GM12865 (cell line): Measurements from ENCODE around the gene LEFTY1.

Experiments used
- DNase-seq: peaks from one replicate; pipeline ENCODE4 v3.0.0; 2010; ENCODE audit warnings: low read depth
- H3K4me3 ChIP-seq: 2 replicates; pipeline ENCODE4 v1.5.1; 2011; ENCODE audit warnings: mild to moderate bottlenecking, low read depth, low read length, control low read depth
- TF ChIP-seq, protein P1 (sequence below): IDR thresholded peaks from 2 replicates; pipeline ENCODE4 v1.5.1; 2011; ENCODE audit warnings: low read length, control low read depth, low read depth, inconsistent platforms; ENCODE audit not compliant: insufficient read depth; ENCODE audit errors: missing control alignments

LEFTY1 gene

DNA sequence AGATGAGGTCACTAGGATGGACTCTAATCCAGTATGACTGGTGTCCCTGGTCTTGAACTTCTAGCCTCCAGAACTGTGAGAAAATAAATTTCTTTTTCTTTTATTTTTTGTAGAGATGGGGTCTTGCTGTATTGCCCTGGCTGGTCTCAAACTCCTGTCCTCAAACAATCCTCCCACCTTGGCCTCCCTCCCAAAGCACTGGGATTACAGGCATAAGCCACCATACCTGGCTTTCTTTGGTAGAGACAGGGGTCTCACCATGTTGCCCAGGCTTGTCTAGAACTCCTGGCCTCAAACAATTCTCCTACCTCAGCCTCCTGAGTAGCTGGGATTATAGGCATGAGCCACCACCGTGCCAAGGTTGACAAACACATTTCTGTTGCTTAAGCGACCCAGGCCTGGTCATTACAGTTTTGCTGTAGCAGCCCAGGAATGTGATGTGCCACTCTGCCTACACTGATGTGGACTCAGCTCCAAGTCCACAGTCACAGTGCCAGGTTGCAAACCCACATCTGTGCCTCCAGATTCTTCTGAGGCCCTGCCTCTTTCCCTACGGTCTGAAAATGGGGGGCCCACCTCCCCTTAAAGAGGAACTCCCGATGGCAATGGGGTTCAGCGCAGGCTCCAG is 19.2 kb upstream of the LEFTY1 start:
- H3K4me3 ChIP-seq = no peak overlapping the region
- TF ChIP-seq, protein P1, sequence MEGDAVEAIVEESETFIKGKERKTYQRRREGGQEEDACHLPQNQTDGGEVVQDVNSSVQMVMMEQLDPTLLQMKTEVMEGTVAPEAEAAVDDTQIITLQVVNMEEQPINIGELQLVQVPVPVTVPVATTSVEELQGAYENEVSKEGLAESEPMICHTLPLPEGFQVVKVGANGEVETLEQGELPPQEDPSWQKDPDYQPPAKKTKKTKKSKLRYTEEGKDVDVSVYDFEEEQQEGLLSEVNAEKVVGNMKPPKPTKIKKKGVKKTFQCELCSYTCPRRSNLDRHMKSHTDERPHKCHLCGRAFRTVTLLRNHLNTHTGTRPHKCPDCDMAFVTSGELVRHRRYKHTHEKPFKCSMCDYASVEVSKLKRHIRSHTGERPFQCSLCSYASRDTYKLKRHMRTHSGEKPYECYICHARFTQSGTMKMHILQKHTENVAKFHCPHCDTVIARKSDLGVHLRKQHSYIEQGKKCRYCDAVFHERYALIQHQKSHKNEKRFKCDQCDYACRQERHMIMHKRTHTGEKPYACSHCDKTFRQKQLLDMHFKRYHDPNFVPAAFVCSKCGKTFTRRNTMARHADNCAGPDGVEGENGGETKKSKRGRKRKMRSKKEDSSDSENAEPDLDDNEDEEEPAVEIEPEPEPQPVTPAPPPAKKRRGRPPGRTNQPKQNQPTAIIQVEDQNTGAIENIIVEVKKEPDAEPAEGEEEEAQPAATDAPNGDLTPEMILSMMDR = no peak
- no peak for DNase-seq

DNA sequence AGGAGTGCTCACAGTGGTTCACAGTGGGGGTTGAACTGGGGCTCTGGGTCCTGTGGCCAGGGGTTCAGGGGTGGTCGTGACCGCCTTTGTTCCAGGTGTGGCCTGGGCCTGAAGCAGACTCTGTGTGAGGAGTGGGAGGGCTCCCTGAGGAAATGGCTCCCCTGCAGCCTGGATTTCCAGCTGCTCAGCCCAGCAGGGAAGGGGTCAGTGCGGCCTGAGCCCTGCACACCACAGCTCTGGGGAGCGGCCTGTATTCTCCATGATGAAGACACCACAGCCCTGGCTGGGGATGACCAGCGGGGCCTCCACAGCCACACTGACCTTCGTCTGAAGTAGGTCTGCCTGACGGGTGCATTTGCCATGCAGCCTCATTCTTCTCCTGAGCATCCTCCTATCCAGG is 18.4 kb upstream of the LEFTY1 start:
- H3K4me3 ChIP-seq = no peak overlapping the region
- no peak for DNase-seq
- TF ChIP-seq, protein P1 = no peak

DNA sequence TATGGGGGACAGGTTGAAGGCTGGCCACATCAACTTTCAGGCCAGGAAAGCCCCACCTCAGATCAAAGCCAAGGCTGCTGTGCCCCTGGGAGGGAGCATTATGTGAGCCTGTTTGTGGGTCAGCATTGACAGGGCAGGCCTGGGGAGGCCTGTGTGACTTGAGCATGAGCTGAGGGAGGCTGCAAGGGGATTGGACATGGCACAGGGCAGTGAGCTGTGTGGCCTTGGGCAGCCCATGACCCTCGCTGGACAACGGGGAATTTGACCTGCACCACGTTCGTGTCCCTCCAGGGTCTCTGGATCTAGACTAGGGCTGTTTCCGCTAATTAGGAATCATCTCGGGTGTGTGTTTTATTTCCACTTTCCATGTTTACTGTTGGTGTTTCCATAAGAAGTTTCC is 17.5 kb upstream of the LEFTY1 start:
- TF ChIP-seq, protein P1 = no peak
- no peak overlapping the region for H3K4me3 ChIP-seq

DNA sequence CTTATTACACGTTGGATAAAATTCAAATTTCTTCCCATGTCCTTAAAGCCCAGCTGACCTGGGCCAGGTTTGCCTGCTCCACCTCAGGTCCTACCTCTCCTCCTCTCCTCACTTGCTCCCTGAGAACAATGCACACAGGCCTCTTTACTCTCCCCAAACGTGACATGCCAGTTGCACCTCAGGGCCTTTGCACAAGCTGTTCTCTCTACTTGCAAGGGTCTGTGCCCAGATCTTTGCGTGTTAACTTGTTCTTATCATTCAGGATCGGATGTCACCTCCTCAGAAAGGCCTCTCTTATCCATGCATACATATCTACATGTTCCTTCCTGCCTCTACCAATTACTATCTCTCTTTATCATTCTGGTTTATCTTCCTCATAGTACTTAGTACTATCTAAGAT is 14.7 kb upstream of the LEFTY1 start:
- no peak for DNase-seq
- H3K4me3 ChIP-seq = no peak overlapping the region
- TF ChIP-seq, protein P1 = no peak

More for the DNA sequence above, 17.5 kb upstream of the LEFTY1 start:
- no peak for DNase-seq

DNA sequence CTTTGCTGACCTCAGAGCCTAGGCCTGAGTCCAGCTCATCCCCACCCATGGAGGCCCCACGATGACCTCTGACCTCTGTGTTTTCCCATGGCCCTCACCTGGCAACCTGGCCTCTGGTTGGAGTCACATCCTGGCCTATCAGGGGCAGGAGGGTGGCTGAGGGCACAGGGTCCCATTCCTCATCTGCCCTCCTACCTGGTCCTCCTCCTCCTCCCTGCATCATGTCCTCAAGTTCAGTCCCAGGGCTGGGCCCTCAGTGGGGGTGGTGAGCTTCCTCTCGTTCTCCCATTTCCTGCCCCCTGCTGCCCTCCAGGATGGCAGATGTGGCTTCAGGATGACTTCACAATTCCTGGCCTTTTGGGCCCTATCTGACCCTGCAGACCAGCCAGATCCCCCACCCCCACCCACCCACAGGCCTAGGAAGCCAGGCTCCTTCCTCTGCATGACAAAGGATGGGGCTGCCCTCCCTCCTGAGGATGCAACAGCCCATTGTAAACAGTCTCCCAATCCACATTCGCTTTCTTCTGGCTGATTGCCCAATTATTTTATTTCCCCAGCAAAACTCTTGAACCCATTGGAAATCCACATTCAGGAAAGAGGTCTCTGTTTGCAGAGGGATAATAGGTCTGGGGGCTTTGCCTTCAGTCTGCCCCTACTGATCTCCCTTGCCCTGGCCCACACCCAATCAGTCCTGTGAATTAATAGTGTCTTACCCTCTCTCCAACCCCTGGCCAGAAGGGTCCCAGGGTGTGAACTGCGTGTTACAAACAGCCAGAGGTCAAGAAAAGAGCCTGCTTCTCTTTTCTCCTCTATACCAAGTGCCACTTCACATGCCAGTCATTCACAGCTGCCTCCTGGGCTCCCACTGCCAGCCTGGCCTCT is 10.3 kb upstream of the LEFTY1 start:
- H3K4me3 ChIP-seq = no peak overlapping the region
- no peak for DNase-seq
- TF ChIP-seq, protein P1 = no peak

DNA sequence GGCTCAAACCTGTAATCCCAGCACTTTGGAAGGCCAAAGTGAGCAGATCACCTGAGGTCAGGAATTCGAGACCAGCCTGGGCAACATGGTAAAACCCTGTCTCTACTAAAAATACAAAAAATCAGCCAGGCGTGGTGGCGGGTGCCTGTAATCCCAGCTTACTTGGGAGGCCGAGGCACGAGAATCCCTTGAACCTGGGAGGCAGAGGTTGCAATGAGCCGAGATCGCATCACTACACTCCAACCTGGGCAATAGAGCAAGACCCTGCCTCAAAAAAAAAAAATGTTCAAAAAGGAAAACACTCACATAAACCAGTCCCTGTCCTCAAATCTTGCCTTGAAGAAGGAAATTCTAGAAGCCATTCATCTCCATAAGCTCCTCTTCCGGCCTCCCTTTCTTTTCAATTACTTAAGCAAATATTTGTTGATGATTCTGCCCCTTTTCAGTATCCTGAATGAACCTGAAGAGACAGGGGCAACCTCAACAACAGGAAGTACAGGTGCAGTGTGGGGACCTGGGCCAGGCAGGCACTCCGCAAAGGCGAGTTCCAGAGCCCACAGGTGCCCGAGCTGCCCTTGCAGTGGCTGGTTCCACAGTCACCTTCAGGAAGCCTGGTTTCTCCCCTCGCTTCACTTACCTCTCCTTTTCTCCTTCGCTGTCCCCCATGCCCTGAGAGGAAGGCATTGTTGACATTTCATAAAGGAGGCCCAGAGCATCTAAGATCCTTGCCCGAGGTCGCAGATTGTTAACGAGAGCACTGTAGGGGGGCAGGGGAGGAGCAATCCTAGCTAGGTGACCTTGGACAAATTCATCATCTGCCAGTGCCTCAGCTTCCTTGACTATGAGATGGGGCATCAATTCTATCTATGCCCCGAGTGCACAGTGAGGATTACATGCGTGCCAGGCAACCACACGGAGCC is 8.9 kb upstream of the LEFTY1 start:
- TF ChIP-seq, protein P1 = no peak
- H3K4me3 ChIP-seq = 0 out of 2 replicates have a peak overlapping the region, but pooled peaks have one; percentile 19
- peak; percentile 28 for DNase-seq
